Retina (tissue), 1 donor: Measurements from ENCODE around the gene ZFR2.

Source experiments
- DNase-seq: peaks from one replicate; pipeline ENCODE4 v3.0.0-alpha.2; 2016

The ZFR2 gene

DNA sequence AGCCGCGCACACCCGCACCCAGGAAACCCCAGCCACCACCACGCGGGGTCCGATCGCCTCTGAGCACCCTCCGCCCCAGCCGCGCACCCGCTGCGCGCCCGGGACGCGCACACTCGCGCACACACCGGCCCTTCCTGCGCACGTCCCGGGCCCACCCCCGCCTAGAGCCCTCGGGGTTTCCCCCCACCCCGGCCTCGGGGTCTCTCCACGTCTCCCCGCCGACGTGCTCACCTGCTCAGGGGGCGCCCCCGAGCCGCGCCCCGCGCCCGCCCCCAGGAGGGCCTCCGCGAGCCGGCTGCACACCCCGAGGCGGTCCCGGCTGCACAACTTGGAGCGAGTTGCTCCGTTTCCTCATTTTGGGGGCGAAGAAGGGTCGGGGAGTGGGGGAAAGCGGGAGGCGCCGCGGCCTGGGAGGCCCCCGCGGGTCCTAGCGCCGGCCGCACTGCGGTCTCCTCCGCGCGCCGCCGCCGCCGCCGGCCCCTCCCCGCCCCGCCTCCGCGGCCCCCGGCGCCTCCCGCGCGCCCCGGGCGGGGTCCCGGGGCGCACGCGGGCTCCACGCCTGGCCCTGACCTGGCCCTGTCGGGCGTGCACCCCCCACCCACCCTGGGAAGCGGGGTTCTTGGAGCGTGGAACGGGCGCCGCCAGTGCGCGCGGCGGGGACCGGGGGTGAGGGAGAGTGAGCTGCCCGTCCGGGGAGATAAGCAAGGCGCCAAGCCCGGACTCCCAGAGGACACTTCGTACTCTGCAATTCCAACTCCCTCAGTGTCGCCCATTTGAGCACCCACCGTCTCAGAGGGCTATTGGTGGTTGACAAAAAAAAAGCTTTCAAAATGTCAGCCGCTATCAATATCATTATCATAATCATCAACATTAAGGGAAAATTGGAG is 82.7 kb downstream of the ZFR2 start, which contains the start of gene MATK:
Gene MATK (minus strand): TSS at position 444 of the 887 bp plus-strand sequence. CDS start 1,246 bp downstream, outside the sequence.
- no peak for DNase-seq

DNA sequence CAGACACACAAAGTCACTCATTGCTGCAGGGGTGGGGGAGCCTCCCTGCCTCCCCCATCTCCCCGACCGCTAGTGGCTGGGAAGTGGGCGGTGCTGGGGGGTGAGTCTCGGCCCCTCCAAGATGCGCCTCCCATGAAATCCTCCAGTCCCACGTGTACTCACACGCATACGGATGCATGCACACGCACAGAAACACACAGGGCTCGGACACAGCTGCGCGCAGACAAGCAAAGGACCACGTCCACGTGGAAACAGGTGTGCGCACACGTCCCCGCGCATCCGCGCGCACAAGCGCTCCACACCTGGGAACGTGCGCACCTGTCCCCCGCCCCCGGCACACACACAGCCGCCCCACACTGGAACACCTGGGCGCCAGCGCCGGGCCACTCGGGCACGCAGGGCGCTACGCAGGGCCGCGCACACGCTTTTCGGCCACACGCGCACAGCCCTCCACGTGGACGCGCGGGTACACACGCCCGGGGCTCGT is 83.3 kb downstream of the ZFR2 start:
- DNase-seq: peak; percentile 44

DNA sequence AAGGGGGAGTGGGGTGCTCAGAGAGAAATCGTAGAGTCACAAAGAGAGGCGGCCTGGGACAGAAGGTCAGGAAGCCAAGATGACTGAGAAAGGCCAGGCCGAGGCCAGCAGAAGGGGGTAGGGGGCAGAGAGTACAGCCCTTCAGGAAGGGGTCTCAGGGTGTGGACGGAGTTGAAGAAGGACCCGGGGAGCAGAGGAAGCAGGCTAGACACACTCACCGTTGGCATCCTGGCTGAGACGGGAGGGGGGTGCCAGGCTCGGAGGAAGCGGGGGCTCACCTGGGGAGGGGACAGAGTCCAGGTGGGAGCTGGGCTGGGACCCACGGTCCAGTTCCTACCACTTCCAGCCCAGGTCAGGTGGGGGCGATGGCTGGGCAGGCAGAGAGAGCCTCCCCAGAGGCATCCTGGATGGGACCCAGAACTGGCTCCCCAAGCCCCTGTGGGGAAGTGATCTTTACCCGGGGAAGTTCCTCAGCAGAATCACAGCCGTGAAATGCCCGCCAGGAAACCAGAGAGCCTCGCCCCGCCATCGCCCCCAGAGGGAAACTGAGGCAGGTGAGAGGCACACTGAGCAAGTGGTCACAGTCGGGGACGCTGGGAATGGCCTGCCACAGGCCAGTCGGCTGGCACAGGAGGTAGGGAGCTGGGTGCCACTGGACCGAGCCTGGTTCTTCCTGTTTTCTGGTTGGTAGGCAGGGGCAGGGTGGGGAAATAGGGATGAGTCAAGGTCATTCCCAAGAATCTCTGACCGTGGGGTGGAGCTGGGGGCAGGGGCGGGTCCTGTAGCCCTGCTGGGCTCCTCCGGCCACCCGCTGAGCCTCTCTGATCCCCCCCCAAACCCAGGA is 84.0 kb downstream of the ZFR2 start:
- no peak for DNase-seq

DNA sequence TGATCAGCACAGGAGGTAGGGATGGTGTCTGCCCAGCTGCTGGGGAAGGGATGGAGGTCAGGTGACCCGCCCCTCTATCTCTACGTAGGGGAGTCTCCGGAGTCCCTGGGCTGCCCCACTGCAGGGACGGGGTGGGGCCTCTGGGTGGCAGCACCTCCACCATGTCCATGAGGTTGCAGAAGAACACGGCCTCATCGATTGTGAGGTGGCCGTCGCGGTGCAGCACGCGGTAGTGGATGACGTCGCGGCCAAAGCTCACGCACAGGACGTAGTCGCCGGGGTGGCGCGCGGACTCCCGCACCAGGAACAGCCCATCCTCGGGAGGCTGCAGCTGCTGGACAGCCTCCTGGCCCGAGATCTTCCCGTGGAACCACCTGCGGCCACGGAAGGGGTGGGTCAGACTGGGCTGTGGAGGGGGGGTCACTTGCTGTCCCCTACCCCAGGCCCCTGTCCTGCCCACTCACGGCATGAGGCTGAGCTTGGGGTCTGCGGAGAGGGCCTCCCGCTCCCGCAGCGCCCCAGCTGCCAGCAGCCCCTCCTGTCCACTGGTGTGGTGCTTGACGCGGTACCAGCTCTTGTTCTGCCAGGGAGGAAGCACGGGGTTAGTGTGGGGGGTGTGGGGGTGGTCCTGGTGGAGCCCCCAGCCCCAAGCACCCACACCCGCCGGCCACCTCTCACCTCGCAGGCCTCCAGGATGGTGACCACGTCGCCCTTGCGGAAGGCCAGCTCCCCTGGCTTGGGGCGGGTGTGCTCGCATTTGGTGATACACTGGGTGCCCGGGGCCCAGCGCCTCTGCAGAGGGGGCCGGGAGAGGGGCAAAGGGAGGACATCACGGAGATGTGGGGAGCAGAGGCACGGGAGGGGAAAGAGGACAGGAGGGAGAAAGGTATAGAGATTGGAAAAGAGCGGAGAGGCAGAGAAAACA is 84.9 kb downstream of the ZFR2 start:
- DNase-seq: no peak

DNA sequence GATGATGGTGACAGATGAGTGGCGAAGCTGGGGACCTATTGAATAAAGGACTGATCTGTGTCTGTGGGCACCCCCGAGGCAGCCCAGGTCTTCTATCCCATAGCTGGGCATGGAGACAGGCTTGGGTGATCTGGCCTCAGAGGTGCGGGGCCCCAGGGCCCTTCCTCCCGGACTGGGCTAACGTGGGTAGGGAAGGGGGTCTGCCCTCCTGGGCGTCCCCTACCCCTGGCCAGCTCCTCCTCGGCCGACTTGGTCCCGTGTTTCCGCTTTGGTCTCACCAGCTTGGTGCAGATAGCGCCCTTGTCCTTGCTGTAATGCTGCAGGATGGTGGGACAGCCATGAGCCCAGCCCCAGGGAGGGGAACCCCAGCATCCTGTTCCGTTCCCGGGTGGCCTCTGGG is 85.9 kb downstream of the ZFR2 start:
- no peak for DNase-seq

- DNase-seq: no peak
These were observed 86.5 kb downstream of the ZFR2 start for GRCh38 chr19:3782330-3782729.

- DNase-seq: no peak
These were observed 87.2 kb downstream of the ZFR2 start for GRCh38 chr19:3781603-3782002.

GRCh38 chr19:3780786-3781304 is 88.0 kb downstream of the ZFR2 start:
- DNase-seq: no peak

- DNase-seq: no peak
These were observed 89.7 kb downstream of the ZFR2 start for GRCh38 chr19:3778899-3779723.

- DNase-seq: no peak
These were observed 90.6 kb downstream of the ZFR2 start for GRCh38 chr19:3778104-3778867.

- DNase-seq: no peak
These were observed 92.3 kb downstream of the ZFR2 start for GRCh38 chr19:3776479-3777040.

GRCh38 chr19:3775831-3776230 is 93.0 kb downstream of the ZFR2 start:
- no peak for DNase-seq

- DNase-seq: no peak
These were observed 93.5 kb downstream of the ZFR2 start for GRCh38 chr19:3775374-3775711.

DNA sequence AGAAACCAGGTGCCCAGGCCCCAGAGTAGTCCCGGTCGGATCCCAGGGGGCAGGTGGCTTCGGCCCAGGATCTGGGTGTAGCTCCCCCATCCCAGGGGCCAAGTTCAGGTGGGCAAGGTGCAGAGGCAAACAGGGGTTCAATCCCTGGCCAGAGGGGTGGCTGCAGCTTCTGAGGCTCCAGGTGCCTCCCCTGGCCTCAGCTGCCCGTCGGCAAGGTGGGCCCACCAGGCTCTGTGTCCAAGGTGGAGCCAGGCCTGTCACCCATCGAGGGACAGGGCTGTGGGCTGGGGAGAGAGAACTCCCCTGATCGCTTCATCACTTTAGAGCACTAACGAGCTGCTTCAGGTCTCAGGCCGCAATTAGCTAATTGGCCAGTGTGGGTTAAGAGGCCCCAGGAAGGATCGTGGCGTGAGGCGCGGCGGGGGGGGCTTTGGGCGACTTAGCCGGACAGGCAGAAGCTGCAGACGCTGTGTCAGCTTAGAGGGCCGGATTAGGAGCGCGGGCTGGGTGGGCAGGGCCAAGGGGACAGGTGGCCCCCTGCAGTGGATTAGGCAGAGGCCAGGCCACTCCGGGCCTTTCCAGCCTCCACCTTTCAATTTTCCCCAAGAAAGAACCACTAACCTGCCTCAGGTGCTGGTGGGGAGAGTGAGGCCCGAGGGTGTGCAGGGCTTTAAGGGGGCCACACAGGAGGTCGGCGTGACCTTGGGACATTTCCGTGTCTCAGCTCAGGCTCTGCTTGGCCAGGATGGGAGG is 94.0 kb downstream of the ZFR2 start:
- peak; percentile 48 for DNase-seq

DNA sequence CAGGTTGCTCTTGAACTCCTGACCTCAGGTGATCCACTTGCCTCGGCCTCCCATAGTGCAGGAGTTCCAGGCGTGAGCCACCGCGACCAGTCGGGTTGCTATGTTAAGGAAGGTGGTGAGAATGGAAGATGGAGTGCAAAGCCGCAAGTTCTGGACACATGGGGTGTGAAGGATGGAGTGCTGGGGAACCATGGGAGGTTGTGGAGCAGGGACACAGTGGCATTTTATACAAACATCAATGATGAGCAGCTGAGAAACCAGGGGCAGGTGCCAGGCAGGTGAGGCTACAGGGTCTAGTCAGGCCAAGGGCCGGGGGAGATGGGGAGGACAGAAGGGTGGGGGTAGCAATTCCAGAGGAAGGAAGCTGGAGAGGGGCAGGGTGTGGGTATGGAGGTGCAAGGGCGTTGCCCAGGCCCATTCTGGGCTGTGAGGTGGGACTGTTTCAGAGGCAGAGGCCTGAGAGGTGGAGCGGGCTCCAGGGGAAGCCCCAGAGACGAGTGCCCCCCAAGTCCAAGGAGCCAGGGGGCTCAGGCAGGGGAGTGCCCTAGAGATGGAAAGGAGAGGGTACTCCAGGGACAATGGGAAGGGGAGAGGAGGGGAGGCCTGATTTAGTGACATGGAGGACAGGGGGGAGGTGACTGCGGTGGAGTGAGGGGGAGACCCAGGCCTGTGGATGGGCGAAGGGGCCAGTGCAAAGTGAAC is 94.9 kb downstream of the ZFR2 start:
- no peak for DNase-seq

DNA sequence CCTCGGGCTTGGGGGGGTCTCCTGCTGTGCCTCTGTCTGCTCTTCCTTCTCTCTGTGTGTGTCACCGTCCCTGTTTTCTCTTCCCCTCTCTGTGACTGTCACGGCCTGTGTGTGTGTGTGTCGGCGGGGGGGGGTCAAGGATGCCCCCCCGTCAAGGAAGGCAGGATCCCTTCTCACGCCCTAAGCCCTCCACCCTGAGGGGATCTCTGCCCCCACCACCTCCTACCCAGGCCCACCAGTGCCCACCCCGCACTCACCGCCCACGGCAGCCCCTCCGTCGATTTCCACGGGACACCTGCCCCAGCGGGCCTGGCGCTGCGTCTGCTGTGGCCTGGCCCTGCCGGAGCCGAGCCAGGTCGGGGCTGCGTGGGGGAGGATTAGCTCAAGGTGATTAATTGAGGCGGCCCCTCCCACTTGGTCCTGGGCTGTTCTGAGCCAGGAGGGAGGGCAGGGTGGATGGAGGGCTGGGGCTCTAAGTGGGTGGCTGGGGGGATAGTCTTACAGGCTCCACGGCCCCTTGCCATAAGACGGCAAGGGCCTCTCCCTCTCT is 96.9 kb downstream of the ZFR2 start, which contains the start of gene RAX2:
Gene RAX2 (minus strand): TSS at position 323 of the 550 bp plus-strand sequence. CDS start 486 bp downstream, outside the sequence.
- no peak for DNase-seq

DNA sequence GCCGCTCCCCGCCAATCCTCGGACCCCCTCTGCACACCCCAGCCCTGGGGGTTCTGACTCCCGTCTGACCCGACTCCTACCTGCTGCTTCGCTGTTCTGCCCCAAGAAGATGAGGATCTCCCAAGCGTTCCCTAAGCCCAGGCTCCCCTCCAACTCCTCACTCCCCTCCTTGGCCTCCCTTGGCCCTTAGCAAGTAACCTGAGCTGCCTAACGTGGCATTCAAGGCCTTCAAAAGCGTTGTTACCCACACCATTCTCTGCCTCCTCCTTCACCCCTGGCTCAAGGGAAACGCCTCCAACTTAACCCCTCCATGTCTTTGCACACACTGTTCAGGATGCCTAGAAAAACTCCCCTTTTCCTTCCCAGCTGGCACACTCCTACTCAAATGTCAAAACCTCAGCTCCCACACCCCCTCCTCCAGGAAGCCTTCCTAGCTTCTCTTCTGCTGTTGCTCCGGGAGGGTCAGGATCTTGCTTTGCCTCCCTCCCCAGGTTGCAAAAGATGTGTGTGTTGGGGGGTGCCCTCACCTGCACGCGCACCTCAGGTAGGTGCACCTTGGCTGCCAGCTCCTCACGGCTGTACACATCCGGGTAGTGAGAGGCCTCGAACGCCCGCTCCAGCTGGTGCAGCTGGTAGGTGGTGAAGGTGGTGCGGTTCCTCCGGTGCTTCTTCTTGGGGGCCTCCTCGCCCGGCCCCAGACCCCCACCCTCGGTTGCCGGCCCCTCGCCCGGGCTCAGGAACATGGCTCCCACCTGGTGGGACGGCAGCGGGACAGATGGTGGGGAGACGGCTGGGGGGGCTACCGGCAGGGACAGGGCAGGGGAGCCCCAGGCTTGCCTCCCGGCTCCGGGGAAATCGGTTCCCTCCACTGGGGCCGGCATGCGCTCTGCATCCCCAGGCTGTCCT is 97.6 kb downstream of the ZFR2 start:
- no peak for DNase-seq
